IMR-90 (cell line): ENCODE results near the gene IGFL3. TPM values are rescaled to one million over a fixed set of nuclear protein-coding genes. Genes with fewer than 3 reads are reported as not detected.

ENCODE experiments used
- ATAC-seq: fragments of 200-7000 bp; cut with Tn5 transposase; 2 replicates; pipeline ENCODE4 v1.9.1; 2020; ENCODE audit warnings: low read depth, mild to moderate bottlenecking, moderate library complexity
- BruUV-seq: library from RNA; stranded (reverse); fragments of 400-500 nt; replicated peaks from 2 replicates; lab custom pipeline; 2021; lab: Mats Ljungman, UMichigan
- CTCF ChIA-PET: fragments of 300-600 bp; formaldehyde crosslinking; extraction: SDS; loops from one replicate; lab custom pipeline; 2021; ENCODE audit warnings: antibody characterized with exemption; lab: Yijun Ruan, JAX
- POLR2A ChIA-PET: fragments of 300-600 bp; sonication (Branson Sonifier 250); formaldehyde crosslinking; loops from one replicate; lab custom pipeline; 2022; ENCODE audit warnings: antibody characterized with exemption; ENCODE audit not compliant: unreplicated experiment; lab: Charles Lee
- DNase-seq: peaks from one replicate; pipeline ENCODE4 v3.0.0; 2013
- H2AFZ ChIP-seq: replicated peaks from 2 replicates; pipeline ENCODE3; 2013; ENCODE audit warnings: low read length, mild to moderate bottlenecking; ENCODE audit not compliant: poor library complexity
- H2AK5ac ChIP-seq: 2 replicates; pipeline ENCODE4 v1.6.1; 2013; ENCODE audit warnings: low read depth, low read length, inconsistent platforms
- H2AK9ac ChIP-seq: replicated peaks from 2 replicates; pipeline ENCODE3; 2013; ENCODE audit warnings: mild to moderate bottlenecking, low read depth, low read length, moderate library complexity; ENCODE audit not compliant: poor library complexity
- H2BK120ac ChIP-seq: 2 replicates; pipeline ENCODE4 v1.6.1; 2013; ENCODE audit warnings: low read depth, low read length, inconsistent platforms
- H2BK15ac ChIP-seq: 3 replicates; pipeline ENCODE4 v1.6.1; 2013; ENCODE audit warnings: low read depth, low read length, inconsistent platforms
- H2BK20ac ChIP-seq: 2 replicates; pipeline ENCODE4 v1.6.1; 2013; ENCODE audit warnings: low read depth, mild to moderate bottlenecking, inconsistent platforms, low read length, moderate library complexity
- H2BK5ac ChIP-seq: 2 replicates; pipeline ENCODE4 v1.6.1; 2013; ENCODE audit warnings: mild to moderate bottlenecking, low read depth, low read length, inconsistent platforms; ENCODE audit not compliant: poor library complexity, severe bottlenecking
- H3K14ac ChIP-seq: replicated peaks from 2 replicates; pipeline ENCODE4 v1.6.1; 2013; ENCODE audit warnings: low read depth, low read length, inconsistent platforms
- H3K18ac ChIP-seq: 2 replicates; pipeline ENCODE4 v1.6.1; 2013; ENCODE audit warnings: low read depth, low read length, control low read depth
- H3K23ac ChIP-seq: 2 replicates; pipeline ENCODE4 v1.6.1; 2013; ENCODE audit warnings: low read depth, low read length, inconsistent platforms
- H3K27ac ChIP-seq: 2 replicates; pipeline ENCODE4 v1.5.1; 2013; ENCODE audit warnings: mild to moderate bottlenecking, control low read depth, low read length; ENCODE audit not compliant: insufficient read depth
- H3K27me3 ChIP-seq: 2 replicates; pipeline ENCODE4 v1.6.1; 2013; ENCODE audit warnings: low read length; ENCODE audit not compliant: control insufficient read depth, insufficient read depth
- H3K36me3 ChIP-seq: 2 replicates; pipeline ENCODE4 v1.6.1; 2013; ENCODE audit warnings: low read length, mixed read lengths; ENCODE audit not compliant: control insufficient read depth, insufficient read depth
- H3K4ac ChIP-seq: 2 replicates; pipeline ENCODE4 v1.6.1; 2013; ENCODE audit warnings: low read depth, low read length, inconsistent platforms
- H3K4me1 ChIP-seq: 2 replicates; pipeline ENCODE4 v1.6.1; 2013; ENCODE audit warnings: low read length, mixed read lengths; ENCODE audit not compliant: control insufficient read depth, insufficient read depth
- H3K4me2 ChIP-seq: 2 replicates; pipeline ENCODE4 v1.6.1; 2013; ENCODE audit warnings: low read depth, mild to moderate bottlenecking, control low read depth, low read length, moderate library complexity
- H3K4me3 ChIP-seq: 2 replicates; pipeline ENCODE4 v1.5.1; 2013; ENCODE audit warnings: low read depth, mild to moderate bottlenecking, control low read depth, low read length, moderate library complexity; ENCODE audit not compliant: insufficient read depth
- H3K56ac ChIP-seq: 2 replicates; pipeline ENCODE4 v1.6.1; 2013; ENCODE audit warnings: low read length, inconsistent platforms; ENCODE audit not compliant: insufficient read depth; ENCODE audit errors: extremely low read depth
- H3K79me1 ChIP-seq, 2 experiments: 2 replicates each; pipeline ENCODE4 v1.6.1; 2013; ENCODE audit warnings: low read length in 2 of 2, inconsistent platforms in 1 of 2, low read depth in 1 of 2
- H3K9ac ChIP-seq: 2 replicates; pipeline ENCODE4 v1.6.1; 2013; ENCODE audit warnings: low read depth, low read length, control low read depth
- H3K9me1 ChIP-seq: 2 replicates; pipeline ENCODE4 v1.6.1; 2013; ENCODE audit warnings: low read length, inconsistent platforms; ENCODE audit not compliant: insufficient read depth
- H3K9me3 ChIP-seq: 2 replicates; pipeline ENCODE4 v1.6.1; 2013; ENCODE audit warnings: low read length; ENCODE audit not compliant: control insufficient read depth, insufficient read depth
- H4K20me1 ChIP-seq: 2 replicates; pipeline ENCODE4 v1.6.1; 2013; ENCODE audit warnings: low read length, inconsistent platforms; ENCODE audit not compliant: insufficient read depth
- H4K5ac ChIP-seq: 2 replicates; pipeline ENCODE4 v1.6.1; 2013; ENCODE audit warnings: mild to moderate bottlenecking, low read depth, low read length, control low read depth
- H4K8ac ChIP-seq, 2 experiments: 2 replicates each; pipeline ENCODE4 v1.6.1; 2013; ENCODE audit warnings: low read depth in 2 of 2, low read length in 2 of 2, control low read depth in 1 of 2, inconsistent platforms in 1 of 2
- H4K91ac ChIP-seq: 2 replicates; pipeline ENCODE4 v1.6.1; 2013; ENCODE audit warnings: low read depth, low read length, inconsistent platforms; ENCODE audit not compliant: insufficient read depth
- BHLHE40 ChIP-seq: fragments of 150-350 bp; IDR thresholded peaks from 2 replicates; pipeline ENCODE4 v1.6.1; 2016; ENCODE audit warnings: mild to moderate bottlenecking, low read depth, low read length
- CEBPB ChIP-seq: IDR thresholded peaks from 2 replicates; pipeline ENCODE4 v1.6.1; 2012; ENCODE audit warnings: low read depth, low read length, improper control_type of control experiment
- CHD1 ChIP-seq: IDR thresholded peaks from 2 replicates; pipeline ENCODE4 v1.6.1; 2012; ENCODE audit warnings: low read depth, low read length, improper control_type of control experiment
- MAFK ChIP-seq: IDR thresholded peaks from 2 replicates; pipeline ENCODE4 v1.6.1; 2012; ENCODE audit warnings: low read depth, low read length, improper control_type of control experiment
- NFE2L2 ChIP-seq: fragments of 150-350 bp; IDR thresholded peaks from 2 replicates; pipeline ENCODE4 v1.6.1; 2016; ENCODE audit warnings: low read depth, mild to moderate bottlenecking, low read length
- POLR2A ChIP-seq: IDR thresholded peaks from 2 replicates; pipeline ENCODE4 v1.6.1; 2012; ENCODE audit warnings: mild to moderate bottlenecking, low read depth, low read length
- RAD21 ChIP-seq: IDR thresholded peaks from 2 replicates; pipeline ENCODE4 v1.6.1; 2012; ENCODE audit warnings: low read length, improper control_type of control experiment
- RCOR1 ChIP-seq: IDR thresholded peaks from 2 replicates; pipeline ENCODE4 v1.6.1; 2012; ENCODE audit warnings: mild to moderate bottlenecking, low read length, improper control_type of control experiment; ENCODE audit not compliant: insufficient replicate concordance
- RFX5 ChIP-seq: IDR thresholded peaks from 2 replicates; pipeline ENCODE4 v1.8.0; 2012; ENCODE audit warnings: low read depth, mild to moderate bottlenecking, low read length, moderate library complexity
- SMC3 ChIP-seq: fragments of 150-350 bp; IDR thresholded peaks from 2 replicates; pipeline ENCODE4 v1.6.1; 2016; ENCODE audit warnings: low read depth, mild to moderate bottlenecking, antibody characterized with exemption, low read length, moderate library complexity
- WGBS, 2 experiments: methylation state at CpG; one replicate each; pipeline versions ENCODE4 v1.1.5 to v1.1.7; 2013; ENCODE audit warnings: missing lambda C conversion rate in 2 of 2; ENCODE audit not compliant: insufficient read length in 1 of 2; ENCODE audit errors: extremely low coverage in 2 of 2; 5-methylcytosine and 5-hydroxymethylcytosine counted together
- dilution Hi-C: fragments of 300-500 bp; cut with HindIII; formaldehyde crosslinking; loops from one replicate; pipeline ENCODE4 v1.14.3; 2018; ENCODE audit warnings: low sequenced_read_pairs; ENCODE audit not compliant: unreplicated experiment
- in situ Hi-C: fragments of 300-500 bp; cut with MboI; formaldehyde crosslinking; loops from 3 replicates; pipeline ENCODE4 v1.14.3; 2019; ENCODE audit warnings: low sequenced_read_pairs, inconsistent platforms, mixed read lengths
- intact Hi-C: fragments of 100-400 bp; cut with micrococcal nuclease; formaldehyde crosslinking; loops from 2 replicates; pipeline ENCODE4 v1.10.0; 2022
- polyA plus RNA-seq, 3 experiments: library from polyadenylated mRNA; depleted of rRNA; stranded (reverse); fragments of >200 nt; gene quantifications; 2 replicates each; pipeline ENCODE4 v1.2.3, GENCODE V29; 2012; ENCODE audit warnings: low replicate concordance in 1 of 3
- total RNA-seq: library from RNA; depleted of rRNA; stranded (reverse); fragments of >200 nt; gene quantifications from 2 replicates; pipeline ENCODE4 v1.2.3, GENCODE V29; 2012
- TF ChIP-seq, protein P1 (sequence below): fragments of 150-350 bp; IDR thresholded peaks from 2 replicates; pipeline ENCODE4 v1.6.1; 2016; ENCODE audit warnings: low read depth, mild to moderate bottlenecking, low read length, moderate library complexity, borderline replicate concordance

IGFL3 gene
- total and polyA plus RNA-seq, 2 of the 4 experiments (the other 2 are of a cell fraction) = not detected

DNA sequence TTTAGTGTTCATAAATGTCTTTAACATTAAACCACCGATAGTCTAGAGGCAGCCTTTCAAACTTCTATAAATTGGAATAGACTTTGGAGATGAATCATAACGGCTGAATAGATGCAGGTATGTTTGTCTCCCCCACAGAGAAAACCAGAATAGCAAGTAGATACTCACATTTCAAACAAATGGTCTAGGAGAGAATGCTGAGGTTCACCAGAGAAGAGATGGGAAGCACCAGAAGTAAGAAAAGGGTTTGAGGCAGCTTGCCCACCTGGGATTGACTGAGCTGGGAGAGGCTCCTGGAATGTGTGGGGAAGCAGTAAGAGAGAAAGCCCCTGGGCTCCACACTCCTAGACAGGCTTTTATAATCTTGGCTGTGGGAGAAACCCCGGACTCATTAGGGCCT is 6.4 kb downstream of the IGFL3 start:
- peaks cover 5% of the 10 kb centered on the region for H3K9me3 ChIP-seq
- no peak overlapping the region for H2BK120ac ChIP-seq
- H2AK5ac ChIP-seq = no peak overlapping the region
- peaks cover 3% of the 10 kb centered on the region; the same call in 1 of the 2 replicates for H3K4me1 ChIP-seq
- ATAC-seq (no peak), DNase-seq (no peak)
- H3K27ac ChIP-seq = no peak overlapping the region
- no peak overlapping the region for H3K23ac ChIP-seq
- H3K18ac ChIP-seq = no peak overlapping the region
- POLR2A ChIA-PET = no interaction called here
- H2BK15ac ChIP-seq = no peak overlapping the region
- no peak overlapping the region for H4K8ac ChIP-seq
- H4K5ac ChIP-seq = no peak overlapping the region
- no peak for TF ChIP-seq CEBPB
- no peak for TF ChIP-seq RCOR1
- TF ChIP-seq SMC3 = no peak
- TF ChIP-seq RFX5 = no peak
- no peak for TF ChIP-seq CHD1
- no peak for TF ChIP-seq MAFK
- no peak for TF ChIP-seq BHLHE40
- TF ChIP-seq RAD21 = no peak
- no peak for TF ChIP-seq POLR2A
- TF ChIP-seq NFE2L2 = no peak
- TF ChIP-seq, protein P1, sequence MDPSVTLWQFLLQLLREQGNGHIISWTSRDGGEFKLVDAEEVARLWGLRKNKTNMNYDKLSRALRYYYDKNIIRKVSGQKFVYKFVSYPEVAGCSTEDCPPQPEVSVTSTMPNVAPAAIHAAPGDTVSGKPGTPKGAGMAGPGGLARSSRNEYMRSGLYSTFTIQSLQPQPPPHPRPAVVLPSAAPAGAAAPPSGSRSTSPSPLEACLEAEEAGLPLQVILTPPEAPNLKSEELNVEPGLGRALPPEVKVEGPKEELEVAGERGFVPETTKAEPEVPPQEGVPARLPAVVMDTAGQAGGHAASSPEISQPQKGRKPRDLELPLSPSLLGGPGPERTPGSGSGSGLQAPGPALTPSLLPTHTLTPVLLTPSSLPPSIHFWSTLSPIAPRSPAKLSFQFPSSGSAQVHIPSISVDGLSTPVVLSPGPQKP = no peak
- H3K9me1 ChIP-seq = no peaks in the 10 kb centered on the region
- H2BK20ac ChIP-seq = no peak overlapping the region
- no TSS peak for BruUV-seq
- H2BK5ac ChIP-seq = no peak overlapping the region
- no peak overlapping the region for H3K4ac ChIP-seq
- in situ Hi-C loops (no loop called here), dilution Hi-C loops (no loop called here), intact Hi-C loops (loop anchor here (10.0 kb wide), 1 partner anchor 437 kb away; no protein-coding TSS in a partner anchor)
- no peaks in the 10 kb centered on the region for H3K79me1 ChIP-seq
- H3K27me3 ChIP-seq = peaks cover 42% of the 10 kb centered on the region
- no peak overlapping the region for H3K56ac ChIP-seq
- no peak overlapping the region for H3K4me2 ChIP-seq
- H3K14ac ChIP-seq = no peak overlapping the region
- H4K91ac ChIP-seq = no peak overlapping the region
- no peak overlapping the region for H3K4me3 ChIP-seq
- no peaks in the 10 kb centered on the region for H4K20me1 ChIP-seq
- no CpG with 5 or more reads among the region's 3 CpGs for WGBS, 2 experiments
- no peaks in the 10 kb centered on the region for H3K36me3 ChIP-seq
- CTCF ChIA-PET = no interaction called here
- no peak overlapping the region for H2AK9ac ChIP-seq
- no peak overlapping the region for H3K9ac ChIP-seq
- H2AFZ ChIP-seq = no peak overlapping the region
